ENCODE data around the gene SLC31A1. TPM values are rescaled to one million over a fixed set of nuclear protein-coding genes. Genes with fewer than 3 reads are reported as not detected.

The SLC31A1 gene
- total and polyA plus RNA-seq, 2 donors (not counting 3 experiments of a cell fraction or from before 2014, with no cell fraction given) = 13.5 to 22.7 TPM

DNA sequence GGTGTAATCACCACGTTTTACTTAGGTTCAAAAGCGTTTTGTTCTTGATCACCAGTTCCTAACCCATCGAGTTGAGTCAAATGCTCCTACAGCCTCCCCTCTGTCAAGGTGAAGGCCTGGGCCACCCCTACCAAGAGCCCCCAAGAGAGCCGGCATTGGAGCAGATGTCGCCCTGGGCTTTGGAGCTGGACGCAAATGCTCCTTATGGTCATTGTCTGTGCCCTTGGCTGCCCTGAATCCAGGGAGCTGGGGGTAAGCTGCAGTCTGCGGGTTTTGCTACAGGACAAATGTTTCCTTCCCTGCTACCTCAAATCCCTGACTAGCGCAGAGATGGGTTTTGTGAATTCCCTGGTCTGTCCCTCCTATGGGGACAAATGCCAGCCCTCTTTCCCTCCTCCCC lies 77.0 kb downstream of the SLC31A1 start:
- no peak overlapping the region for H3K4me2 ChIP-seq (ENCODE audit: insufficient read depth, low read length)
- POLR2A ChIA-PET = no interaction called here
- H2AFZ ChIP-seq (ENCODE audit: low read depth, low read length) = no peak overlapping the region
- CTCF ChIA-PET = interaction anchor here (1.0 kb wide), 1 partner anchor 101 kb away, joined by 3 read pairs; no protein-coding TSS in a partner anchor
- H3K27ac ChIP-seq (ENCODE audit: insufficient read depth, low read depth, low read length) = no peak overlapping the region
- BruUV-seq (replicated peaks) = no TSS peak
- peaks cover 3 to 8% of the 10 kb centered on the region in 2 experiments for H3K27me3 ChIP-seq (ENCODE audit: control insufficient read depth in 2 of 2, insufficient read depth in 2 of 2, low read length in 2 of 2)
- dilution Hi-C loops (cut with MboI; ENCODE audit: extremely low pct_ligation_motif_present, low sequenced_read_pairs) (no loop called here), intact Hi-C loops (cut with micrococcal nuclease) (no loop called here)
- no peaks in the 10 kb centered on the region for H3K79me2 ChIP-seq (ENCODE audit: control insufficient read depth, insufficient read depth, low read length)
- H3K9me3 ChIP-seq (replicated peaks; ENCODE audit: control insufficient read depth, insufficient read depth, low read length) = no peaks in the 10 kb centered on the region
- peaks cover 3% of the 10 kb centered on the region for H3K4me1 ChIP-seq (ENCODE audit: control insufficient read depth, extremely low read depth, insufficient read depth, low read length)
- TF ChIP-seq JUN (IDR thresholded peaks at IDR 0.05; ENCODE audit: borderline replicate concordance, insufficient read depth, insufficient read length, low read depth) = no peak
- no peak for TF ChIP-seq FOS (IDR thresholded peaks at IDR 0.05; ENCODE audit: borderline replicate concordance, insufficient read depth, low read length)
- TF ChIP-seq POLR2AphosphoS5 (IDR thresholded peaks at IDR 0.05; ENCODE audit: insufficient read depth, low read depth, low read length) = no peak
- no peak for TF ChIP-seq MYC (IDR thresholded peaks at IDR 0.05; ENCODE audit: low read depth, low read length)
- TF ChIP-seq, protein P1, sequence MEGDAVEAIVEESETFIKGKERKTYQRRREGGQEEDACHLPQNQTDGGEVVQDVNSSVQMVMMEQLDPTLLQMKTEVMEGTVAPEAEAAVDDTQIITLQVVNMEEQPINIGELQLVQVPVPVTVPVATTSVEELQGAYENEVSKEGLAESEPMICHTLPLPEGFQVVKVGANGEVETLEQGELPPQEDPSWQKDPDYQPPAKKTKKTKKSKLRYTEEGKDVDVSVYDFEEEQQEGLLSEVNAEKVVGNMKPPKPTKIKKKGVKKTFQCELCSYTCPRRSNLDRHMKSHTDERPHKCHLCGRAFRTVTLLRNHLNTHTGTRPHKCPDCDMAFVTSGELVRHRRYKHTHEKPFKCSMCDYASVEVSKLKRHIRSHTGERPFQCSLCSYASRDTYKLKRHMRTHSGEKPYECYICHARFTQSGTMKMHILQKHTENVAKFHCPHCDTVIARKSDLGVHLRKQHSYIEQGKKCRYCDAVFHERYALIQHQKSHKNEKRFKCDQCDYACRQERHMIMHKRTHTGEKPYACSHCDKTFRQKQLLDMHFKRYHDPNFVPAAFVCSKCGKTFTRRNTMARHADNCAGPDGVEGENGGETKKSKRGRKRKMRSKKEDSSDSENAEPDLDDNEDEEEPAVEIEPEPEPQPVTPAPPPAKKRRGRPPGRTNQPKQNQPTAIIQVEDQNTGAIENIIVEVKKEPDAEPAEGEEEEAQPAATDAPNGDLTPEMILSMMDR (IDR thresholded peaks at IDR 0.05; ENCODE audit: extremely low read depth in 1 of 2, insufficient read depth in 1 of 2, low read depth in 1 of 2, low read length in 2 of 2) = no peak
- no peak for TF ChIP-seq GATA2 (IDR thresholded peaks at IDR 0.05; ENCODE audit: insufficient read depth, insufficient read length, low read depth, low read length)
- TF ChIP-seq POLR2A (IDR thresholded peaks at IDR 0.05; ENCODE audit: low read depth, low read length) = no peak
- TF ChIP-seq EZH2 (IDR thresholded peaks at IDR 0.05; ENCODE audit: borderline replicate concordance, low read depth, low read length, severe bottlenecking) = no peak
- no peak overlapping the region for H3K4me3 ChIP-seq (replicated peaks in 1 of 3; ENCODE audit: insufficient read depth in 1 of 3, low read depth in 1 of 3, low read length in 3 of 3)
- no peaks in the 10 kb centered on the region for H4K20me1 ChIP-seq (replicated peaks; ENCODE audit: control insufficient read depth, extremely low read depth, insufficient read depth, low read length)
- H3K9me1 ChIP-seq (replicated peaks; ENCODE audit: control insufficient read depth, extremely low read depth, insufficient read depth, low read length) = no peaks in the 10 kb centered on the region
- H3K36me3 ChIP-seq (ENCODE audit: control insufficient read depth in 2 of 2, extremely low read depth in 1 of 2, insufficient read depth in 2 of 2, low read length in 2 of 2) = peaks cover 0 to 1% of the 10 kb centered on the region in 2 experiments
- no peak for FAIRE-seq
- H3K9ac ChIP-seq (replicated peaks; ENCODE audit: extremely low read depth, insufficient read depth, low read length) = no peak overlapping the region
- no peak for DNase-seq (ENCODE audit: low read depth, low spot score)
